ENCODE results near the gene BDKRB1. TPM values are rescaled to one million over a fixed set of nuclear protein-coding genes. Genes with fewer than 3 reads are reported as not detected.

Gene BDKRB1
- polyA plus RNA-seq, 2 of the 4 experiments (the other 2 are of a cell fraction) = 2.8 to 3.5 TPM

DNA sequence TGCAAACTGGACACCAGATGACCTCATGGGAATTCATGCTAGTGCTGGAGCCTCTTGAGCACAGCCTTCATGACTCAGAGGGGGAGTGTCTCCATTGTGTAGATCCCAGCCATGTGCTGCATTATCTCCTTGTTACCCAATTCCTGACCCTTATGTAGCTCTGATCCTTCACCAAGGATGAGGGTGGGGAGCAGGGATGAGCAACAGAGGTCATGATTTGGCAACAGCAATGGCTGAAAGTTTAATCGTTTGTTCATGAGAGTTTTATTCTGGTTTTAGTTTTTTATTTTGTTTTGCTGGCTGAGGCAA is 9.5 kb upstream of the BDKRB1 start (continued):
- TF ChIP-seq, protein P1, sequence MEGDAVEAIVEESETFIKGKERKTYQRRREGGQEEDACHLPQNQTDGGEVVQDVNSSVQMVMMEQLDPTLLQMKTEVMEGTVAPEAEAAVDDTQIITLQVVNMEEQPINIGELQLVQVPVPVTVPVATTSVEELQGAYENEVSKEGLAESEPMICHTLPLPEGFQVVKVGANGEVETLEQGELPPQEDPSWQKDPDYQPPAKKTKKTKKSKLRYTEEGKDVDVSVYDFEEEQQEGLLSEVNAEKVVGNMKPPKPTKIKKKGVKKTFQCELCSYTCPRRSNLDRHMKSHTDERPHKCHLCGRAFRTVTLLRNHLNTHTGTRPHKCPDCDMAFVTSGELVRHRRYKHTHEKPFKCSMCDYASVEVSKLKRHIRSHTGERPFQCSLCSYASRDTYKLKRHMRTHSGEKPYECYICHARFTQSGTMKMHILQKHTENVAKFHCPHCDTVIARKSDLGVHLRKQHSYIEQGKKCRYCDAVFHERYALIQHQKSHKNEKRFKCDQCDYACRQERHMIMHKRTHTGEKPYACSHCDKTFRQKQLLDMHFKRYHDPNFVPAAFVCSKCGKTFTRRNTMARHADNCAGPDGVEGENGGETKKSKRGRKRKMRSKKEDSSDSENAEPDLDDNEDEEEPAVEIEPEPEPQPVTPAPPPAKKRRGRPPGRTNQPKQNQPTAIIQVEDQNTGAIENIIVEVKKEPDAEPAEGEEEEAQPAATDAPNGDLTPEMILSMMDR (IDR thresholded peaks at IDR 0.05) = no peak
- TF ChIP-seq MYC (IDR thresholded peaks at IDR 0.05; ENCODE audit: borderline replicate concordance, low read length) = peak; percentile 81; the same call in 1 of the 2 replicates
- TF ChIP-seq RCOR1 (IDR thresholded peaks at IDR 0.05; ENCODE audit: low read depth, low read length) = no peak
- peak; percentile 42 to 63; a peak in 2 of 5 replicates for TF ChIP-seq EP300 (IDR thresholded peaks at IDR 0.05)

DNA sequence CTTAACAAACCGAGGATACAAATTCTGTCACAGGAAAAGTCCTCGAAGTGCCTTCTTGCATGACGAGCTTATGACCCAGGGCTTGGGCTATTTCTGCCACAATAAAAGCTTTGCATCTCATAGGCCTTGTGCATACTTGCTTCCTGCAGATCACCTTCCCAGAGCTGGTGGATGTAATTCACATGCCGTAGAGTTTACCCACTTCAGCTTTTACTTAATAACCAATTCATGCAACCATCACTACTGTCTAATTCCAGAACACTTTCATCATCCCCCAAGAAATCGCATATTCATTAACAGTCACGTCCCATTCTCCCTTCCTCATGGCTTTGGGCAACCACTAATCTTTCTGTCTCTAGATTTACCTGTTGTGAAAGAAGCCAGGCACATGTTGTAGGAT is 9.0 kb upstream of the BDKRB1 start:
- ChIA-PET CTCF (interaction anchor here (0.8 to 9.1 kb wide), 8 partner anchors 9 to 155 kb away, joined by 3 to 66 read pairs (median 4); partner anchors contain the start of gene BDKRB1), POLR2A (interaction anchor here (1.6 kb wide), 1 partner anchor 14 kb away, joined by 4 read pairs; no protein-coding TSS in a partner anchor)
- DNase-seq (ENCODE audit: low read depth in 1 of 2, low spot score in 1 of 2) (no peak), ATAC-seq (no peak), FAIRE-seq (no peak)
- H3K27ac ChIP-seq = peak overlapping the region; percentile 76 to 91
- peak overlapping the region; percentile 23; the same call in 1 of the 3 replicates for H3K4me2 ChIP-seq
- TF ChIP-seq JUNB (IDR thresholded peaks at IDR 0.05) (no peak), ZC3H11A (IDR thresholded peaks at IDR 0.05) (no peak), TP53 (CRISPR knock-in tag; IDR thresholded peaks at IDR 0.05) (no peak), SMC3 (IDR thresholded peaks at IDR 0.05) (no peak), MAFK (IDR thresholded peaks at IDR 0.05; ENCODE audit: partially characterized antibody) (no peak), MAZ (IDR thresholded peaks at IDR 0.05; ENCODE audit: borderline replicate concordance, low read depth, low read length) (no peak), HEYL (CRISPR knock-in tag; IDR thresholded peaks at IDR 0.05) (no peak), NPAS2 (CRISPR knock-in tag; IDR thresholded peaks at IDR 0.05; ENCODE audit: borderline replicate concordance) (no peak)
- TF ChIP-seq, protein P2, sequence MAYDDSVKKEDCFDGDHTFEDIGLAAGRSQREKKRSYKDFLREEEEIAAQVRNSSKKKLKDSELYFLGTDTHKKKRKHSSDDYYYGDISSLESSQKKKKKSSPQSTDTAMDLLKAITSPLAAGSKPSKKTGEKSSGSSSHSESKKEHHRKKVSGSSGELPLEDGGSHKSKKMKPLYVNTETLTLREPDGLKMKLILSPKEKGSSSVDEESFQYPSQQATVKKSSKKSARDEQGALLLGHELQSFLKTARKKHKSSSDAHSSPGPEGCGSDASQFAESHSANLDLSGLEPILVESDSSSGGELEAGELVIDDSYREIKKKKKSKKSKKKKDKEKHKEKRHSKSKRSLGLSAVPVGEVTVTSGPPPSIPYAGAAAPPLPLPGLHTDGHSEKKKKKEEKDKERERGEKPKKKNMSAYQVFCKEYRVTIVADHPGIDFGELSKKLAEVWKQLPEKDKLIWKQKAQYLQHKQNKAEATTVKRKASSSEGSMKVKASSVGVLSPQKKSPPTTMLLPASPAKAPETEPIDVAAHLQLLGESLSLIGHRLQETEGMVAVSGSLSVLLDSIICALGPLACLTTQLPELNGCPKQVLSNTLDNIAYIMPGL (CRISPR knock-in tag; IDR thresholded peaks at IDR 0.05; ENCODE audit: borderline replicate concordance) = no peak
- TF ChIP-seq, protein P3, sequence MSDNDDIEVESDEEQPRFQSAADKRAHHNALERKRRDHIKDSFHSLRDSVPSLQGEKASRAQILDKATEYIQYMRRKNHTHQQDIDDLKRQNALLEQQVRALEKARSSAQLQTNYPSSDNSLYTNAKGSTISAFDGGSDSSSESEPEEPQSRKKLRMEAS (IDR thresholded peaks at IDR 0.05) = no peak
- TF ChIP-seq, protein P1 (IDR thresholded peaks at IDR 0.05) = no peak
- 76% methylated on average over 6 of the region's 6 CpGs for WGBS (ENCODE audit: missing lambda C conversion rate)
- H3K4me3 ChIP-seq = no peak overlapping the region
- H3K4me1 ChIP-seq = peaks cover 48% of the 10 kb centered on the region
- no peaks in the 10 kb centered on the region for H3K9me3 ChIP-seq

DNA sequence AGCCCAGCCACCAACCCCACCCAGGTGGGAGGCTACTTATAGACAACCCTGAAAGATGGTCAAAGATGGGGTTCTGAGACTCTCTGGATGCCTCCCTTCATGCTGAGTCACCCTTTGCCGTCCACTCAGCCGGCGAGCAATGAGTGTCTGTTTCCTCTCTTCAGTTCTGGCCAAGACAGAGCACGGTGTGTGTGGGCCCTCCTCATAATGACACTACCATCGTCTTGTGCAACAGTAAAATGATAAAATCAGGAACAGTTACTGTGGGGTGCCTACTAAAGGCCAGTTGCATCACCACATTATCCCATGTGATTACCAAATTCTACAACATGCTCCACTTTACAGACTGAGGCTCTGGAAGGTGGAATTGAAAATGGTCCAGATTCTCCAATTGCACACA is 7.0 kb upstream of the BDKRB1 start:
- ATAC-seq = peak; percentile 53 to 70
- DNase-seq (ENCODE audit: low read depth in 1 of 2, low spot score in 1 of 2) = peak in 1 of 2 experiments; percentile 69
- no peak for TF ChIP-seq TP53 (CRISPR knock-in tag; IDR thresholded peaks at IDR 0.05)
- no peak for TF ChIP-seq RARB (CRISPR knock-in tag; IDR thresholded peaks at IDR 0.05)
- no peak for TF ChIP-seq CHD2 (IDR thresholded peaks at IDR 0.05; ENCODE audit: low read length, partially characterized antibody)
- TF ChIP-seq CHD4 (IDR thresholded peaks at IDR 0.05; ENCODE audit: borderline replicate concordance) = no peak
- no peak for TF ChIP-seq ZFP36 (IDR thresholded peaks at IDR 0.05; ENCODE audit: borderline replicate concordance, partially characterized antibody)
- no peak for TF ChIP-seq POLR2AphosphoS2 (conservative IDR thresholded peaks at IDR 0.05; ENCODE audit: low read length)
- 0 out of 2 replicates have a peak, but pooled peaks have one; percentile 44 for TF ChIP-seq FOSL2 (IDR thresholded peaks at IDR 0.05)
- TF ChIP-seq FOSL2 (CRISPR knock-in tag; IDR thresholded peaks at IDR 0.05) = peak; percentile 40; the same call in 1 of the 2 replicates
- TF ChIP-seq, protein P2 (CRISPR knock-in tag; IDR thresholded peaks at IDR 0.05; ENCODE audit: borderline replicate concordance) = no peak
- TF ChIP-seq RAD21 (conservative IDR thresholded peaks at IDR 0.05 in 1 of 2, IDR thresholded peaks at IDR 0.05 in 1 of 2) = no peak
- 0 out of 2 replicates have a peak, but pooled peaks have one; percentile 23 for TF ChIP-seq NFE2L2 (conservative IDR thresholded peaks at IDR 0.05; ENCODE audit: low read length)
- no peak for TF ChIP-seq RCOR1 (IDR thresholded peaks at IDR 0.05; ENCODE audit: low read depth, low read length)
- TF ChIP-seq MYC (IDR thresholded peaks at IDR 0.05; ENCODE audit: borderline replicate concordance, low read length) = no peak
- no peak for TF ChIP-seq POLR2A (IDR thresholded peaks at IDR 0.05; ENCODE audit: low read length)
- peak; percentile 82; the same call in 1 of the 2 replicates for TF ChIP-seq GATA3 (IDR thresholded peaks at IDR 0.05; ENCODE audit: borderline replicate concordance)
- no peak for TF ChIP-seq MAZ (IDR thresholded peaks at IDR 0.05; ENCODE audit: borderline replicate concordance, low read depth, low read length)
- TF ChIP-seq RFX5 (IDR thresholded peaks at IDR 0.05) = no peak
- TF ChIP-seq CEBPB (IDR thresholded peaks at IDR 0.05) = peak; percentile 93 to 95
- TF ChIP-seq ZSCAN20 (CRISPR knock-in tag; IDR thresholded peaks at IDR 0.05) = no peak

More for the DNA sequence above, 7.0 kb upstream of the BDKRB1 start:
- WGBS (ENCODE audit: missing lambda C conversion rate) = 41% methylated on average over 5 of the region's 5 CpGs
- Histone ChIP-seq H3K4me1 (peaks cover 68% of the 10 kb centered on the region), H3K27ac (peak overlapping the region; percentile 76 to 91), H3K9me3 (no peaks in the 10 kb centered on the region), H3K4me3 (no peak overlapping the region), H3K4me2 (peak overlapping the region; percentile 46)
- FAIRE-seq = no peak
- POLR2A ChIA-PET = no interaction called here
- CTCF ChIA-PET = interaction anchor here (0.6 to 2.0 kb wide), 2 partner anchors 48 to 150 kb away, joined by 3 to 6 read pairs; no protein-coding TSS in a partner anchor
